Gastrocnemius medialis (tissue), 4 donors: Measurements from ENCODE around the gene SLC39A6.
"Not testable (repeated sequence)": the region's sequence is repeated elsewhere in the genome, so short reads cannot be mapped to it uniquely, and the experiment has no call there.

Experiments
- CTCF ChIP-seq, 5 experiments: fragments of 450-650 bp in 3 of 5; fragments of 200-600 bp in 2 of 5; sonication (generic) in 2 of 5; IDR thresholded peaks in 4 of 5; conservative IDR thresholded peaks in 1 of 5; 1 replicate in 4 of 5; 2 replicates in 1 of 5; pipeline ENCODE4 v1.5.1; 2016 to 2019; ENCODE audit warnings: antibody characterized with exemption in 5 of 5, mild to moderate bottlenecking in 3 of 5, moderate library complexity in 3 of 5
- POLR2A ChIP-seq, 2 donors: fragments of 450-650 bp; IDR thresholded peaks; one replicate each; pipeline ENCODE4 v1.6.1; 2017; ENCODE audit warnings: antibody characterized with exemption in 2 of 2, mild to moderate bottlenecking in 2 of 2, moderate library complexity in 2 of 2

GRCh38 chr18:36072406-36072805 lies 56.7 kb downstream of the SLC39A6 start:
- not testable (repeated sequence) for TF ChIP-seq POLR2A (IDR thresholded peaks at IDR 0.05); CTCF (IDR thresholded peaks at IDR 0.05 in 4 of 5, conservative IDR thresholded peaks at IDR 0.05 in 1 of 5)
